GM21786 (cell line): ENCODE results near the gene ARHGAP10.

ENCODE experiments used
- ATAC-seq: cut with Tn5 transposase; IDR thresholded peaks from one replicate; pipeline ENCODE4 v1.9.1; 2021; ENCODE audit not compliant: unreplicated experiment

ARHGAP10 gene

GRCh38 chr4:147943159-147943638 is 211.3 kb downstream of the ARHGAP10 start:
- ATAC-seq: peak; percentile 90

GRCh38 chr4:147944249-147944648 is 212.4 kb downstream of the ARHGAP10 start:
- ATAC-seq: peak; percentile 23

GRCh38 chr4:147944670-147945260 is 212.9 kb downstream of the ARHGAP10 start:
- ATAC-seq: no peak

- ATAC-seq: no peak
Observed at GRCh38 chr4:147948336-147948735, 216.4 kb downstream of the ARHGAP10 start.

- ATAC-seq: no peak
Observed at GRCh38 chr4:147950261-147950660, 218.4 kb downstream of the ARHGAP10 start.

- no peak for ATAC-seq
Observed at GRCh38 chr4:147950841-147951240, 219.0 kb downstream of the ARHGAP10 start.

GRCh38 chr4:147954850-147955249 is 223.0 kb downstream of the ARHGAP10 start:
- ATAC-seq: no peak

GRCh38 chr4:147955827-147956558 is 224.1 kb downstream of the ARHGAP10 start:
- ATAC-seq: no peak

GRCh38 chr4:147957446-147957845 is 225.6 kb downstream of the ARHGAP10 start:
- ATAC-seq: no peak

GRCh38 chr4:147958057-147958456 is 226.2 kb downstream of the ARHGAP10 start:
- no peak for ATAC-seq

- no peak for ATAC-seq
Observed at GRCh38 chr4:147958489-147959065, 226.7 kb downstream of the ARHGAP10 start.

- ATAC-seq: peak; percentile 92
Observed at GRCh38 chr4:147960971-147961370, 229.1 kb downstream of the ARHGAP10 start.

- ATAC-seq: no peak
Observed at GRCh38 chr4:147963839-147964238, 232.0 kb downstream of the ARHGAP10 start.

GRCh38 chr4:147964266-147964880 is 232.5 kb downstream of the ARHGAP10 start:
- ATAC-seq: no peak

GRCh38 chr4:147965056-147965455 is 233.2 kb downstream of the ARHGAP10 start:
- no peak for ATAC-seq

- no peak for ATAC-seq
Observed at GRCh38 chr4:147965873-147966272, 234.0 kb downstream of the ARHGAP10 start.

GRCh38 chr4:147968641-147969040 is 236.8 kb downstream of the ARHGAP10 start:
- no peak for ATAC-seq

- ATAC-seq: no peak
Observed at GRCh38 chr4:147969573-147970385, 237.9 kb downstream of the ARHGAP10 start.

- ATAC-seq: no peak
Observed at GRCh38 chr4:147971116-147971515, 239.2 kb downstream of the ARHGAP10 start.

GRCh38 chr4:147975325-147975724 is 243.4 kb downstream of the ARHGAP10 start:
- no peak for ATAC-seq
